MM.1S (cell line): ENCODE data around the gene PSMA4.

ENCODE experiments used
- CTCF ChIP-seq: fragments of 300-600 bp; sonication (generic); IDR thresholded peaks from 2 replicates; pipeline ENCODE4 v1.5.1; 2016; ENCODE audit warnings: antibody characterized with exemption, low read length, mixed read lengths
- EZH2 ChIP-seq: fragments of 300-600 bp; sonication (generic); optimal IDR thresholded peaks from 2 replicates; pipeline ENCODE3; 2017; ENCODE audit warnings: low read depth, mild to moderate bottlenecking, antibody characterized with exemption, low read length, mixed read lengths
- EZH2phosphoT487 ChIP-seq: fragments of 300-600 bp; sonication (generic); IDR thresholded peaks from 2 replicates; pipeline ENCODE4 v1.6.1; 2018; ENCODE audit warnings: antibody characterized with exemption, low read length

GRCh38 chr15:78507831-78508160 lies 32.4 kb upstream of the PSMA4 start:
- TF ChIP-seq CTCF (no peak), EZH2 (no peak), EZH2phosphoT487 (no peak)
